OCI-LY1 (cell line): ENCODE results near the gene RAD23A.

Experiments
- H2AFZ ChIP-seq: fragments of 200-600 bp; sonication (generic), shearing (Covaris generic); 2 replicates; pipeline ENCODE4 v1.6.0; 2014; ENCODE audit warnings: antibody characterized with exemption, mild to moderate bottlenecking, low read length
- H3F3A ChIP-seq: fragments of 200-600 bp; sonication (generic), shearing (Covaris generic); 2 replicates; pipeline ENCODE4 v1.6.0; 2014; ENCODE audit warnings: mild to moderate bottlenecking, antibody characterized with exemption, low read length, moderate library complexity; ENCODE audit not compliant: insufficient read depth
- H3K27ac ChIP-seq: fragments of 200-600 bp; sonication (generic); 2 replicates; pipeline ENCODE4 v1.5.1; 2014; ENCODE audit warnings: low read length, mixed run types, mild to moderate bottlenecking, low read depth; ENCODE audit not compliant: poor library complexity, severe bottlenecking
- H3K27me3 ChIP-seq: fragments of 200-600 bp; sonication (generic); 2 replicates; pipeline ENCODE4 v1.6.0; 2014; ENCODE audit warnings: antibody characterized with exemption, mild to moderate bottlenecking, low read length, moderate library complexity; ENCODE audit not compliant: insufficient read depth
- H3K36me3 ChIP-seq: fragments of 200-600 bp; sonication (generic); 2 replicates; pipeline ENCODE4 v1.6.1; 2014; ENCODE audit warnings: mild to moderate bottlenecking, antibody characterized with exemption, low read length, moderate library complexity, mixed read lengths; ENCODE audit not compliant: insufficient read depth
- H3K4me1 ChIP-seq: fragments of 200-600 bp; sonication (generic); 2 replicates; pipeline ENCODE4 v1.5.1; 2014; ENCODE audit warnings: mild to moderate bottlenecking, low read length, moderate library complexity; ENCODE audit not compliant: insufficient read depth, severe bottlenecking
- H3K4me2 ChIP-seq: fragments of 200-600 bp; sonication (generic), shearing (Covaris generic); 2 replicates; pipeline ENCODE4 v1.6.1; 2014; ENCODE audit warnings: low read length
- H3K4me3 ChIP-seq: fragments of 200-600 bp; sonication (generic); 2 replicates; pipeline ENCODE4 v1.5.1; 2014; ENCODE audit warnings: low read length, low read depth, mild to moderate bottlenecking, mixed read lengths; ENCODE audit not compliant: poor library complexity, severe bottlenecking
- H3K79me2 ChIP-seq: fragments of 200-600 bp; shearing (Covaris generic); 2 replicates; pipeline ENCODE4 v1.6.1; 2016; ENCODE audit warnings: mixed run types, low read length, mixed read lengths; ENCODE audit not compliant: insufficient read depth
- H3K9ac ChIP-seq: fragments of 200-600 bp; sonication (generic), shearing (Covaris generic); 2 replicates; pipeline ENCODE4 v1.6.1; 2014; ENCODE audit warnings: mild to moderate bottlenecking, low read length, mixed read lengths
- H3K9me2 ChIP-seq: fragments of 200-600 bp; sonication (generic), shearing (Covaris generic); 2 replicates; pipeline ENCODE4 v1.6.1; 2014; ENCODE audit warnings: low read depth, mild to moderate bottlenecking, low read length, mixed read lengths
- H3K9me3 ChIP-seq: fragments of 200-600 bp; shearing (Covaris generic); 2 replicates; pipeline ENCODE4 v1.6.1; 2014; ENCODE audit warnings: low read length, mixed read lengths
- H4K20me1 ChIP-seq: fragments of 200-600 bp; sonication (generic), shearing (Covaris generic); 2 replicates; pipeline ENCODE4 v1.6.0; 2016; ENCODE audit warnings: mild to moderate bottlenecking, low read length; ENCODE audit not compliant: insufficient read depth
- EZH2 ChIP-seq: fragments of 200-600 bp; sonication (generic), shearing (Covaris generic); IDR thresholded peaks from 2 replicates; pipeline ENCODE4 v1.8.0; 2017; ENCODE audit warnings: borderline replicate concordance, mixed run types, mild to moderate bottlenecking, antibody characterized with exemption, low read length, moderate library complexity, mixed read lengths
- TF ChIP-seq, protein P1 (sequence below): fragments of 200-600 bp; sonication (generic), shearing (Covaris generic); IDR thresholded peaks from 2 replicates; pipeline ENCODE4 v1.5.1; 2017; ENCODE audit warnings: mild to moderate bottlenecking, antibody characterized with exemption, low read length, moderate library complexity, mixed read lengths

Gene RAD23A

DNA sequence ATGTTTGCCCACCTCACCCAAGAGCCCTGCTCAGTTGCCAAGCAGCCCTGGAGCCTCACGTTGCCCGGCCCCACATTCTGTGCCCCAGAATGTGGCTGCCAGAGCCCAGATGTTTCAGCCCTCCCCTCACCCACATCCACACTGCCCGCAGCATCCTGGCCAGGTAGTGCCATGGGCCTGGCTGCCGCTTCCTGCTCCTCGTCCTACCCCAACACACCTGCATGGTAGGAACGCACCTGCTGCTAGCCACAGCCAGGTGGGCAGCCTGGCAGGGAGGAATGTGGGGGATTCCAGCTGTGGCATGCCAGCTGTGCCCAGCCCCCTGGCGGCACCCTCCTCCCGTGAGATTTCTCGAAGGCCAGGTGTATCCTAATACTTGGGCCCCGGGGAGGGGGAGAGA lies 42.1 kb downstream of the RAD23A start:
- Histone ChIP-seq H3K27me3 (no peaks in the 10 kb centered on the region), H3K9me2 (no peaks in the 10 kb centered on the region), H3K9ac (no peak overlapping the region), H2AFZ (no peak overlapping the region), H3F3A (no peaks in the 10 kb centered on the region), H4K20me1 (no peaks in the 10 kb centered on the region), H3K27ac (no peak overlapping the region), H3K79me2 (no peaks in the 10 kb centered on the region), H3K4me3 (no peak overlapping the region), H3K9me3 (no peaks in the 10 kb centered on the region), H3K4me2 (no peak overlapping the region), H3K36me3 (no peaks in the 10 kb centered on the region), H3K4me1 (peaks cover 5% of the 10 kb centered on the region)
- TF ChIP-seq, protein P1, sequence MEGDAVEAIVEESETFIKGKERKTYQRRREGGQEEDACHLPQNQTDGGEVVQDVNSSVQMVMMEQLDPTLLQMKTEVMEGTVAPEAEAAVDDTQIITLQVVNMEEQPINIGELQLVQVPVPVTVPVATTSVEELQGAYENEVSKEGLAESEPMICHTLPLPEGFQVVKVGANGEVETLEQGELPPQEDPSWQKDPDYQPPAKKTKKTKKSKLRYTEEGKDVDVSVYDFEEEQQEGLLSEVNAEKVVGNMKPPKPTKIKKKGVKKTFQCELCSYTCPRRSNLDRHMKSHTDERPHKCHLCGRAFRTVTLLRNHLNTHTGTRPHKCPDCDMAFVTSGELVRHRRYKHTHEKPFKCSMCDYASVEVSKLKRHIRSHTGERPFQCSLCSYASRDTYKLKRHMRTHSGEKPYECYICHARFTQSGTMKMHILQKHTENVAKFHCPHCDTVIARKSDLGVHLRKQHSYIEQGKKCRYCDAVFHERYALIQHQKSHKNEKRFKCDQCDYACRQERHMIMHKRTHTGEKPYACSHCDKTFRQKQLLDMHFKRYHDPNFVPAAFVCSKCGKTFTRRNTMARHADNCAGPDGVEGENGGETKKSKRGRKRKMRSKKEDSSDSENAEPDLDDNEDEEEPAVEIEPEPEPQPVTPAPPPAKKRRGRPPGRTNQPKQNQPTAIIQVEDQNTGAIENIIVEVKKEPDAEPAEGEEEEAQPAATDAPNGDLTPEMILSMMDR, result no peak
- no peak for TF ChIP-seq EZH2

DNA sequence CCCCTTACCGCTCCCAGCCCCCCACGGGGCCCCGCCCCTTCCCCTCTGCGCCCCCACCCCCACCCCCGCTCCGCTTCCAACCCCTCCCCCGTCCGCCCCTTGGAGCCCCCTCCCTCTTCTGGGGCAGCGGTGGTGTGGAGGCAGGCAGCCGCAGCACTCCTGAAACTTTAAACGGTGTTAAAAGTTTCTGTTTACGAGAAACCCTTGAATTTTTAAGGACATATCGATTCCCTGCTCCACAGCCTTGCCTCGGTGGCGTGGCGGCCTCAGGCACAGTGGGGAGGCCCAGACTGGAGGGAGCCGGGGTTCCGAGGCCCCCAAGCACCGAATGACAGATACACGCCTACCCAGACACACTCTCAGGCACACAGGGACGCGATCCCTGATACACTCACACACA lies 44.8 kb downstream of the RAD23A start:
- H4K20me1 ChIP-seq, result no peaks in the 10 kb centered on the region
- no peaks in the 10 kb centered on the region for H3K79me2 ChIP-seq
- H3K4me3 ChIP-seq, result no peak overlapping the region
- H3K27me3 ChIP-seq, result peaks cover 7% of the 10 kb centered on the region; the same call in 1 of the 2 replicates
- H3K27ac ChIP-seq, result no peak overlapping the region
- no peak overlapping the region for H3K4me2 ChIP-seq
- H3K9me3 ChIP-seq, result no peaks in the 10 kb centered on the region
- no peaks in the 10 kb centered on the region for H3F3A ChIP-seq
- no peak overlapping the region for H2AFZ ChIP-seq
- H3K9ac ChIP-seq, result no peak overlapping the region
- H3K36me3 ChIP-seq, result no peaks in the 10 kb centered on the region
- H3K9me2 ChIP-seq, result no peaks in the 10 kb centered on the region
- TF ChIP-seq, protein P1, result no peak
- TF ChIP-seq EZH2, result no peak
- H3K4me1 ChIP-seq, result no peaks in the 10 kb centered on the region

DNA sequence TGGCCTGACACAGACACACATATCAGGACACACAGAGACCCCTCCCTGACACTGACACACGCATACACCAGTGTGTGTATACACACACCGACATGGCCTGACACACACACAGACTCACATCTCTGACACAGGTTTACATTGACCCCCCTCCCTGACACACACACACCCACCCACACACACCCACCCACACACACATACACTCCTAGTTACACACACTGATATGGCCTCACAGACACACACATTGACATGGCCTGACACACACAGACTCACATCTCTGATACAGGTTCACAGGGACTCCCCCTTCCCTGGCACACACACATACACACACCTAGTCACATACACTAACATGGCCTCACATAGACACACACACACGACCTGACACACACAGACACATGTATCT lies 45.2 kb downstream of the RAD23A start:
- H3K27ac ChIP-seq, result no peak overlapping the region
- H3K9ac ChIP-seq, result no peak overlapping the region
- H3K4me3 ChIP-seq, result no peak overlapping the region
- H3F3A ChIP-seq, result no peaks in the 10 kb centered on the region
- TF ChIP-seq, protein P1, result no peak
- no peak for TF ChIP-seq EZH2
- H3K4me2 ChIP-seq, result no peak overlapping the region
- H4K20me1 ChIP-seq, result no peaks in the 10 kb centered on the region
- no peaks in the 10 kb centered on the region for H3K4me1 ChIP-seq
- H3K27me3 ChIP-seq, result peaks cover 7% of the 10 kb centered on the region; the same call in 1 of the 2 replicates
- no peaks in the 10 kb centered on the region for H3K79me2 ChIP-seq
- H3K9me3 ChIP-seq, result no peaks in the 10 kb centered on the region
- H3K9me2 ChIP-seq, result no peaks in the 10 kb centered on the region
- no peaks in the 10 kb centered on the region for H3K36me3 ChIP-seq
- no peak overlapping the region for H2AFZ ChIP-seq
